Karpas-422 (cell line): ENCODE measurements around the gene WDR47. TPM values are rescaled to one million over a fixed set of nuclear protein-coding genes. Genes with fewer than 3 reads are reported as not detected.

Experiments used
- DNase-seq: peaks from one replicate; pipeline ENCODE4 v3.0.0-alpha.2; 2015
- H2AFZ ChIP-seq: fragments of 200-600 bp; sonication (generic); 2 replicates; pipeline ENCODE4 v1.6.1; 2014; ENCODE audit warnings: antibody characterized with exemption, low read length, mixed read lengths
- H3K27ac ChIP-seq: fragments of 200-600 bp; sonication (generic); 2 replicates; pipeline ENCODE4 v1.5.1; 2014; ENCODE audit warnings: mild to moderate bottlenecking, low read length, moderate library complexity
- H3K27me3 ChIP-seq: fragments of 200-600 bp; sonication (generic); 2 replicates; pipeline ENCODE4 v1.6.1; 2014; ENCODE audit warnings: low read length, mixed read lengths
- H3K36me3 ChIP-seq: fragments of 200-600 bp; sonication (generic); 2 replicates; pipeline ENCODE4 v1.6.1; 2014; ENCODE audit warnings: low read length, mixed read lengths; ENCODE audit not compliant: insufficient read depth
- H3K4me1 ChIP-seq: fragments of 200-600 bp; sonication (generic); 2 replicates; pipeline ENCODE4 v1.6.1; 2014; ENCODE audit warnings: mild to moderate bottlenecking, low read length, mixed read lengths
- H3K4me2 ChIP-seq: fragments of 200-600 bp; sonication (generic); 2 replicates; pipeline ENCODE4 v1.6.1; 2014; ENCODE audit warnings: low read length, low read depth, mild to moderate bottlenecking; ENCODE audit not compliant: poor library complexity, severe bottlenecking
- H3K4me3 ChIP-seq: fragments of 200-600 bp; sonication (generic); 2 replicates; pipeline ENCODE4 v1.5.1; 2014; ENCODE audit warnings: mild to moderate bottlenecking, antibody characterized with exemption, low read length, mixed read lengths
- H3K79me2 ChIP-seq: fragments of 200-600 bp; sonication (generic); 2 replicates; pipeline ENCODE4 v1.6.1; 2014; ENCODE audit warnings: mild to moderate bottlenecking, low read length, mixed read lengths
- H3K9ac ChIP-seq: fragments of 200-600 bp; sonication (generic); 2 replicates; pipeline ENCODE4 v1.6.0; 2014; ENCODE audit warnings: low read length
- H3K9me2 ChIP-seq: fragments of 200-600 bp; sonication (generic), shearing (Covaris generic); replicated peaks from 2 replicates; pipeline ENCODE4 v1.6.0; 2014; ENCODE audit warnings: mild to moderate bottlenecking, low read length, moderate library complexity; ENCODE audit not compliant: insufficient read depth
- H3K9me3 ChIP-seq: fragments of 300-700, 200-600 bp; sonication (generic); 2 replicates; pipeline ENCODE4 v1.6.1; 2014; ENCODE audit warnings: low read length, mixed read lengths
- H4K20me1 ChIP-seq: fragments of 200-600 bp; sonication (generic); 2 replicates; pipeline ENCODE4 v1.6.1; 2014; ENCODE audit warnings: mild to moderate bottlenecking, antibody characterized with exemption, low read length, low read depth; ENCODE audit not compliant: insufficient read depth
- total RNA-seq: library from RNA; depleted of rRNA; stranded (reverse); fragments of >200 nt; shearing (Covaris generic); gene quantifications from 2 replicates; pipeline ENCODE4 v1.2.3, GENCODE V29; 2014; ENCODE audit warnings: low replicate concordance

WDR47 gene
- total RNA-seq, 1 experiment from 2014 or later: 20.3 TPM

GRCh38 chr1:108972951-108973350 lies 69.0 kb downstream of the WDR47 start:
- Histone ChIP-seq H3K9me3 (no peaks in the 10 kb centered on the region), H3K79me2 (no peaks in the 10 kb centered on the region), H3K4me3 (no peak overlapping the region), H4K20me1 (no peaks in the 10 kb centered on the region), H3K9ac (no peak overlapping the region), H3K9me2 (no peaks in the 10 kb centered on the region), H3K4me1 (peaks cover 14% of the 10 kb centered on the region), H3K27me3 (no peaks in the 10 kb centered on the region), H3K36me3 (0 out of 2 replicates have a peak, but pooled peaks cover 13% of the 10 kb centered on the region), H3K4me2 (no peak overlapping the region), H2AFZ (no peak overlapping the region), H3K27ac (no peak overlapping the region)
- no peak for DNase-seq

GRCh38 chr1:108969346-108969745 lies 72.6 kb downstream of the WDR47 start:
- H3K4me1 ChIP-seq: peaks cover 14% of the 10 kb centered on the region

DNA sequence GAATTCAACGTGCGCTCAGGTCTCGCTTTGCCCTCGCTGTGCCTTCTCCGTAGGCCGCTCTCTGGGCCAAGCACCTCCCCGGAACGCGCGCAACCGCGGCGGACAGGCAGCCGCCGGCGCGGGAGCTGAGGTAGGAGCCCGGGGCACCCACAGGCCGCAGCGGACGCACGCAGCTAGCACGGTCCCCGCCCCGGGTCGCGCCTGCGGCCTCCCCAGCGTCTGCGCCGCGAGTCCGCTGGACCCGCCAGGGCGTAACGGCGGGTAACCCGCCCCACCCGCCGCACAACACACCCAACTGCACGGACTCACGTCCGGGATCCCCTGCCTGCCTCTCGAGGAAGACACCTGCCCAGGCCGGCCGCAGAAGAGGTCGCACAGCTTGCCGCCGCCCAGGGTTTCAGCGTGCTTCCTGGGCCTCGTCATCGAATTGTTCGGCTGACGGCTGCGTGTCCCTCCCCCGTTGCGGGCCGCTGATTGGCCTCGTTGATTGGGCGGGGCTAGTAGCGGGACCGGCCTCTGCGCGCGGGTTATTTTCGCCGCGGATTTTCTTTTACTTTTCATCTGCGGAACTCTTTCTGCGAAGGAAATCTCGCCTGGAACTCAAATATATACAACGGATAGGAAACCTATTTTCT lies 78.7 kb downstream of the WDR47 start, which contains the start of gene CLCC1:
Gene CLCC1 (minus strand): TSS at position 433 of the 635 bp plus-strand sequence. CDS start 13,047 bp downstream, outside the sequence.
- H2AFZ ChIP-seq: peak within 1 kb of the TSS; percentile 73
- H3K27ac ChIP-seq: peak within 1 kb of the TSS; percentile 90
- peaks cover 47% of the 10 kb centered on the region for H3K79me2 ChIP-seq
- H3K9me3 ChIP-seq: no peaks in the 10 kb centered on the region
- H3K9me2 ChIP-seq: no peaks in the 10 kb centered on the region
- H3K4me3 ChIP-seq: peak within 1 kb of the TSS; percentile 92
- DNase-seq: peak; percentile 97
- no peaks in the 10 kb centered on the region for H4K20me1 ChIP-seq
- H3K27me3 ChIP-seq: no peaks in the 10 kb centered on the region
- peak within 1 kb of the TSS; percentile 77 for H3K4me2 ChIP-seq
- H3K36me3 ChIP-seq: no peaks in the 10 kb centered on the region
- peak within 1 kb of the TSS; percentile 88 for H3K9ac ChIP-seq
- peaks cover 27% of the 10 kb centered on the region for H3K4me1 ChIP-seq

More at GRCh38 chr1:108969346-108969745, 72.6 kb downstream of the WDR47 start:
- Histone ChIP-seq H4K20me1 (no peaks in the 10 kb centered on the region), H3K9me2 (no peaks in the 10 kb centered on the region), H3K9ac (no peak overlapping the region), H3K36me3 (0 out of 2 replicates have a peak, but pooled peaks cover 13% of the 10 kb centered on the region), H3K4me3 (no peak overlapping the region), H3K4me2 (no peak overlapping the region), H3K9me3 (no peaks in the 10 kb centered on the region), H2AFZ (no peak overlapping the region), H3K27ac (no peak overlapping the region), H3K79me2 (no peaks in the 10 kb centered on the region), H3K27me3 (no peaks in the 10 kb centered on the region)
- no peak for DNase-seq

- peak; percentile 78 for DNase-seq
Measured at GRCh38 chr1:108962681-108963051, 79.2 kb downstream of the WDR47 start.

DNA sequence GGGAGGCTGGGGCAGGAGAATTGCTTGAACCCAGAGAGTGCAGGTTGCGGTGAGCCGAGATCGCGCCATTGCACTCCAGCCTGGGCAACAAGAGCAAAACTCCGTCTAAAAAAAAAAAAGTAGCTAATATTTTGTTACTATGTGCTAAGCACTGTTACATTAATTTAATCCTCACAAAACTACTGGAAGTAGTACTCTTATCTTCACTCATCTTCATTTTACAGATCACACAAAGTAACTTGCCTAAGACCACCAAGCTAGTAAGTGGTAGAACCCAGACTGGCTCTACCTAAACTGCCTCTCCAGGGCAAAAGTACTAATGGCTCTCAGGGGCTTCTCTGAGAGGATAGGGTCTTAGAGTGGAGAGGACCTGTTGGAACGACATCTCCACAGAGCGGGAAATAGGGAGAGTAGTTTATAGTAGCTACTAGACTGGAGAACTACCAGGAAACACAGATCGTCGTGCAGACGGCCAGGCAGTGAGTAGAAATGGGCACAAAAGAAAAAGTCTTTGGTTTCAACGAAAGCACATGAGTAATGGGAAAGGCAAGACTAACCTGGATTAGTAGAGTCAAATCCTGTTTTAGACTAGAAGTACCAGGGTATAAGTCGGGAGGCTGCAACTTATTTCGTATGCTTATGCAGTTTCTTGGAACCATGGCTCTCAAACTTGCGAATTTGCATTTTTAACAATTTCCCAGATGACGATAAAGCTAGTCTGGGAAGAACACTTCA lies 80.0 kb downstream of the WDR47 start:
- no peaks in the 10 kb centered on the region for H3K9me2 ChIP-seq
- H3K27ac ChIP-seq: peak overlapping the region; percentile 90
- no peaks in the 10 kb centered on the region for H3K36me3 ChIP-seq
- no peaks in the 10 kb centered on the region for H3K9me3 ChIP-seq
- peaks cover 59% of the 10 kb centered on the region for H3K79me2 ChIP-seq
- H3K4me2 ChIP-seq: peak overlapping the region; percentile 77
- H2AFZ ChIP-seq: peak overlapping the region; percentile 33; the same call in 1 of the 2 replicates
- H3K9ac ChIP-seq: peak overlapping the region; percentile 88
- no peaks in the 10 kb centered on the region for H3K27me3 ChIP-seq
- H3K4me3 ChIP-seq: peak overlapping the region; percentile 92
- peaks cover 27% of the 10 kb centered on the region for H3K4me1 ChIP-seq
- H4K20me1 ChIP-seq: no peaks in the 10 kb centered on the region
- DNase-seq: no peak

More at GRCh38 chr1:108962681-108963051, 79.2 kb downstream of the WDR47 start:
- peak overlapping the region; percentile 92 for H3K4me3 ChIP-seq
- no peaks in the 10 kb centered on the region for H4K20me1 ChIP-seq
- H3K79me2 ChIP-seq: peaks cover 52% of the 10 kb centered on the region
- H3K4me2 ChIP-seq: peak overlapping the region; percentile 77
- no peaks in the 10 kb centered on the region for H3K36me3 ChIP-seq
- peak overlapping the region; percentile 90 for H3K27ac ChIP-seq
- H3K9me3 ChIP-seq: no peaks in the 10 kb centered on the region
- peaks cover 27% of the 10 kb centered on the region for H3K4me1 ChIP-seq
- no peaks in the 10 kb centered on the region for H3K27me3 ChIP-seq
- H3K9me2 ChIP-seq: no peaks in the 10 kb centered on the region
- peak overlapping the region; percentile 33; the same call in 1 of the 2 replicates for H2AFZ ChIP-seq
- H3K9ac ChIP-seq: peak overlapping the region; percentile 88

GRCh38 chr1:108961198-108961597 lies 80.7 kb downstream of the WDR47 start:
- Histone ChIP-seq H3K9ac (no peak overlapping the region), H3K4me1 (peaks cover 27% of the 10 kb centered on the region), H3K9me3 (no peaks in the 10 kb centered on the region), H3K36me3 (no peaks in the 10 kb centered on the region), H3K27me3 (no peaks in the 10 kb centered on the region), H3K4me3 (no peak overlapping the region), H3K9me2 (no peaks in the 10 kb centered on the region), H3K4me2 (peak overlapping the region; percentile 77), H3K79me2 (peaks cover 65% of the 10 kb centered on the region), H2AFZ (no peak overlapping the region), H4K20me1 (no peaks in the 10 kb centered on the region), H3K27ac (no peak overlapping the region)
- DNase-seq: no peak

- Histone ChIP-seq H3K4me3 (no peak overlapping the region), H3K79me2 (peaks cover 70% of the 10 kb centered on the region), H3K4me1 (peaks cover 27% of the 10 kb centered on the region), H3K36me3 (no peaks in the 10 kb centered on the region), H3K9me3 (no peaks in the 10 kb centered on the region), H3K4me2 (peak overlapping the region; percentile 77), H3K9ac (no peak overlapping the region), H4K20me1 (no peaks in the 10 kb centered on the region), H3K27me3 (no peaks in the 10 kb centered on the region), H3K27ac (no peak overlapping the region), H2AFZ (no peak overlapping the region), H3K9me2 (no peaks in the 10 kb centered on the region)
- DNase-seq: no peak
Measured at GRCh38 chr1:108960719-108961118, 81.2 kb downstream of the WDR47 start.

DNA sequence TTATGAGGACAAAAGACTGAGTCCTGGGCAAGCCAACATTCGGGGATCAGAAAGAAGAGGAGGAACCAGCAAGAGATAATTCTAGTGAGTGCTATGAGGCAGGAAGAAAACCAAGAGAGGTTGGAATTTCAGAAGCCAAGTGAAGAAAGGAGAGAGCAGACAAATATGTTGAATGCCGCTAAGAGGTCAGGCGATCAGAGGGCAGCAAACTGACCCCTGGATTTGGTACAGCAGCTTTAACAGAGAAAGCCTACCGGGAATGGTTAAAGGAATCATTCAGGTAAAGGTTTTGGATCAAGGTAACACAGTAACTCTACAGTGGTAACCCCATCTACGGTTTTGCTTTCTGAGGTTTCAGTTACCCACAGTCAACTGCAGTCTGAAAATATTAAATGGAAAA lies 84.0 kb downstream of the WDR47 start:
- peaks cover 97% of the 10 kb centered on the region for H3K79me2 ChIP-seq
- H3K27ac ChIP-seq: no peak overlapping the region
- no peaks in the 10 kb centered on the region for H4K20me1 ChIP-seq
- no peaks in the 10 kb centered on the region for H3K27me3 ChIP-seq
- H3K9ac ChIP-seq: no peak overlapping the region
- DNase-seq: no peak
- no peak overlapping the region for H3K4me3 ChIP-seq
- peaks cover 22% of the 10 kb centered on the region for H3K4me1 ChIP-seq
- no peak overlapping the region for H2AFZ ChIP-seq
- H3K36me3 ChIP-seq: peaks cover 3% of the 10 kb centered on the region; the same call in 1 of the 2 replicates
- H3K9me2 ChIP-seq: no peaks in the 10 kb centered on the region
- H3K4me2 ChIP-seq: no peak overlapping the region
- H3K9me3 ChIP-seq: no peaks in the 10 kb centered on the region
